ENCODE data around the gene GPT2.
A peak's percentile ranks its signal among the peaks of the same experiment; 100 is the strongest.

The GPT2 gene

GRCh38 chr16:46884513-46885293 is 541 bp downstream of the GPT2 start:
- Histone ChIP-seq H3K9ac (ENCODE audit: low read length in 5 of 5) (peak overlapping the region in 4 of 5 donors; percentile 75 to 81 (median 79)), H3K36me3 (ENCODE audit: control insufficient read depth in 5 of 5, insufficient read depth in 5 of 5, low read length in 5 of 5) (no peaks in the 10 kb centered on the region), H3K4me3 (ENCODE audit: low read depth in 1 of 5, low read length in 5 of 5) (peak overlapping the region; percentile 62 to 96 (median 92)), H3K27me3 (ENCODE audit: control insufficient read depth in 5 of 5, insufficient read depth in 4 of 5, low read length in 5 of 5) (no peaks in the 10 kb centered on the region), H3K4me1 (ENCODE audit: control insufficient read depth in 5 of 5, insufficient read depth in 5 of 5, low read length in 5 of 5) (peaks cover 0 to 69% (median 57%) of the 10 kb centered on the region in 5 donors), H3K9me3 (ENCODE audit: control insufficient read depth in 5 of 5, low read length in 5 of 5) (no peaks in the 10 kb centered on the region), H3K27ac (ENCODE audit: low read depth, low read length) (peak overlapping the region; percentile 94)

- peak overlapping the region in 3 of 5 donors; percentile 28 to 96 (median 51) for H3K4me3 ChIP-seq (ENCODE audit: low read depth in 1 of 5, low read length in 5 of 5)
- H3K27ac ChIP-seq (ENCODE audit: low read depth, low read length): peak overlapping the region; percentile 94
- peaks cover 0 to 82% (median 68%) of the 10 kb centered on the region in 5 donors for H3K4me1 ChIP-seq (ENCODE audit: control insufficient read depth in 5 of 5, insufficient read depth in 5 of 5, low read length in 5 of 5)
- no peaks in the 10 kb centered on the region for H3K27me3 ChIP-seq (ENCODE audit: control insufficient read depth in 5 of 5, insufficient read depth in 4 of 5, low read length in 5 of 5)
- peak overlapping the region in 4 of 5 donors; percentile 15 to 89 (median 64) for H3K9ac ChIP-seq (ENCODE audit: low read length in 5 of 5)
- H3K36me3 ChIP-seq (ENCODE audit: control insufficient read depth in 5 of 5, insufficient read depth in 5 of 5, low read length in 5 of 5): no peaks in the 10 kb centered on the region
- no peaks in the 10 kb centered on the region for H3K9me3 ChIP-seq (ENCODE audit: control insufficient read depth in 5 of 5, low read length in 5 of 5)
Observed at GRCh38 chr16:46885960-46886763, 2.0 kb downstream of the GPT2 start.

- Histone ChIP-seq H3K4me3 (ENCODE audit: low read depth in 1 of 5, low read length in 5 of 5) (no peak overlapping the region), H3K4me1 (ENCODE audit: control insufficient read depth in 5 of 5, insufficient read depth in 5 of 5, low read length in 5 of 5) (peaks cover 0 to 87% (median 75%) of the 10 kb centered on the region in 5 donors), H3K9ac (ENCODE audit: low read length in 5 of 5) (peak overlapping the region in 3 of 5 donors; percentile 21 to 74 (median 53)), H3K9me3 (ENCODE audit: control insufficient read depth in 5 of 5, low read length in 5 of 5) (no peaks in the 10 kb centered on the region), H3K27ac (ENCODE audit: low read depth, low read length) (peak overlapping the region; percentile 94), H3K36me3 (ENCODE audit: control insufficient read depth in 5 of 5, insufficient read depth in 5 of 5, low read length in 5 of 5) (no peaks in the 10 kb centered on the region), H3K27me3 (ENCODE audit: control insufficient read depth in 5 of 5, insufficient read depth in 4 of 5, low read length in 5 of 5) (no peaks in the 10 kb centered on the region)
Observed at GRCh38 chr16:46886764-46887523, 2.8 kb downstream of the GPT2 start.

- Histone ChIP-seq H3K9ac (ENCODE audit: low read length in 5 of 5) (no peak overlapping the region), H3K27ac (ENCODE audit: low read depth, low read length) (peak overlapping the region; percentile 94), H3K36me3 (ENCODE audit: control insufficient read depth in 5 of 5, insufficient read depth in 5 of 5, low read length in 5 of 5) (no peaks in the 10 kb centered on the region), H3K27me3 (ENCODE audit: control insufficient read depth in 5 of 5, insufficient read depth in 4 of 5, low read length in 5 of 5) (no peaks in the 10 kb centered on the region), H3K4me1 (ENCODE audit: control insufficient read depth in 5 of 5, insufficient read depth in 5 of 5, low read length in 5 of 5) (peaks cover 0 to 87% (median 71%) of the 10 kb centered on the region in 5 donors), H3K9me3 (ENCODE audit: control insufficient read depth in 5 of 5, low read length in 5 of 5) (no peaks in the 10 kb centered on the region), H3K4me3 (ENCODE audit: low read depth in 1 of 5, low read length in 5 of 5) (no peak overlapping the region)
Observed at GRCh38 chr16:46887524-46887854, 3.3 kb downstream of the GPT2 start.

DNA sequence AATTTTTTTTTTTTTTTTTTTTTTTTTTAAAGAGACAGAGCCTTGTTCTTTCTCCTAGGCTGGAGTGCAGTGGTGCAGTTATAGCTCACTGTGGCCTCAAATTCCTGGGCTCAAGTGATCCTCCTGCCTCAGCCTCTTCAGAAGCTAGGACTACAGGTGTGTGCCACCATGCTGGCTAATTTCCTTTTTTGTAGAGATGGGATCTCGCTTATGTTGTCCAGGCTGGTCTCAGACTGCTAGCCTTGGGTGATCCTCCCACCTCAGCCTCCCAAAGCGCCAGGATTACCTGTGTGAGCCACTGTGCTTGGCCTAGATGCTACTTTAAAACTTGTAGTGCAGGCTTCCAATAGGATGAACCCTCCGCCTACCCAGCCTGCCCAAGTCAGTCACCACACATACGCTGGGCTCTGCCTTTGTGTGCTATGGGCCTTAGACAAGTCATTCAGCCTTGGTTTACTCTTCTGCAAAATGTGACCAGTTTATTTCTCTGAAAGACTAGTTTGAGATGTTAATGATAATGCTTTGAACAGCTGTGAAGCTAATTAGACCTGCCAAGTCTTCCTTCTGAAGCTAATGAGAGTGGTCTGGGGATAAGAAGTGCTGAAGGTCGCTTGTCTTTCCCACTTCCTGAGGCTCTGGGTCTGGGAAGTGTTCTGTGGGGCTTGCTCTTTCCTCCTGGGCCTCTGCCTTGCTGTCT is 5.2 kb downstream of the GPT2 start:
- H3K4me3 ChIP-seq (ENCODE audit: low read depth in 1 of 5, low read length in 5 of 5): no peak overlapping the region
- H3K9me3 ChIP-seq (ENCODE audit: control insufficient read depth in 5 of 5, low read length in 5 of 5): no peaks in the 10 kb centered on the region
- H3K4me1 ChIP-seq (ENCODE audit: control insufficient read depth in 5 of 5, insufficient read depth in 5 of 5, low read length in 5 of 5): peaks cover 5 to 88% (median 67%) of the 10 kb centered on the region in 5 donors
- H3K27me3 ChIP-seq (ENCODE audit: control insufficient read depth in 5 of 5, insufficient read depth in 4 of 5, low read length in 5 of 5): no peaks in the 10 kb centered on the region
- no peaks in the 10 kb centered on the region for H3K36me3 ChIP-seq (ENCODE audit: control insufficient read depth in 5 of 5, insufficient read depth in 5 of 5, low read length in 5 of 5)
- peak overlapping the region in 1 of 5 donors; percentile 9 for H3K9ac ChIP-seq (ENCODE audit: low read length in 5 of 5)
- peak overlapping the region; percentile 90 for H3K27ac ChIP-seq (ENCODE audit: low read depth, low read length)

GRCh38 chr16:46889942-46890300 is 5.8 kb downstream of the GPT2 start:
- H3K27me3 ChIP-seq (ENCODE audit: control insufficient read depth in 5 of 5, insufficient read depth in 4 of 5, low read length in 5 of 5): no peaks in the 10 kb centered on the region
- H3K4me3 ChIP-seq (ENCODE audit: low read depth in 1 of 5, low read length in 5 of 5): no peak overlapping the region
- no peaks in the 10 kb centered on the region for H3K36me3 ChIP-seq (ENCODE audit: control insufficient read depth in 5 of 5, insufficient read depth in 5 of 5, low read length in 5 of 5)
- H3K9me3 ChIP-seq (ENCODE audit: control insufficient read depth in 5 of 5, low read length in 5 of 5): no peaks in the 10 kb centered on the region
- H3K4me1 ChIP-seq (ENCODE audit: control insufficient read depth in 5 of 5, insufficient read depth in 5 of 5, low read length in 5 of 5): peaks cover 5 to 88% (median 64%) of the 10 kb centered on the region in 5 donors
- H3K27ac ChIP-seq (ENCODE audit: low read depth, low read length): peak overlapping the region; percentile 90
- H3K9ac ChIP-seq (ENCODE audit: low read length in 5 of 5): peak overlapping the region in 3 of 5 donors; percentile 1 to 26 (median 9)

- peaks cover 5 to 85% (median 52%) of the 10 kb centered on the region in 5 donors for H3K4me1 ChIP-seq (ENCODE audit: control insufficient read depth in 5 of 5, insufficient read depth in 5 of 5, low read length in 5 of 5)
- no peaks in the 10 kb centered on the region for H3K36me3 ChIP-seq (ENCODE audit: control insufficient read depth in 5 of 5, insufficient read depth in 5 of 5, low read length in 5 of 5)
- peak overlapping the region; percentile 31 for H3K27ac ChIP-seq (ENCODE audit: low read depth, low read length)
- H3K9ac ChIP-seq (ENCODE audit: low read length in 5 of 5): no peak overlapping the region
- H3K9me3 ChIP-seq (ENCODE audit: control insufficient read depth in 5 of 5, low read length in 5 of 5): no peaks in the 10 kb centered on the region
- no peak overlapping the region for H3K4me3 ChIP-seq (ENCODE audit: low read depth in 1 of 5, low read length in 5 of 5)
- no peaks in the 10 kb centered on the region for H3K27me3 ChIP-seq (ENCODE audit: control insufficient read depth in 5 of 5, insufficient read depth in 4 of 5, low read length in 5 of 5)
Observed at GRCh38 chr16:46891910-46892309, 7.7 kb downstream of the GPT2 start.

- no peaks in the 10 kb centered on the region for H3K9me3 ChIP-seq (ENCODE audit: control insufficient read depth in 5 of 5, low read length in 5 of 5)
- no peaks in the 10 kb centered on the region for H3K27me3 ChIP-seq (ENCODE audit: control insufficient read depth in 5 of 5, insufficient read depth in 4 of 5, low read length in 5 of 5)
- H3K4me3 ChIP-seq (ENCODE audit: low read depth in 1 of 5, low read length in 5 of 5): peak overlapping the region in 1 of 5 donors; percentile 30
- H3K9ac ChIP-seq (ENCODE audit: low read length in 5 of 5): no peak overlapping the region
- peak overlapping the region; percentile 14 for H3K27ac ChIP-seq (ENCODE audit: low read depth, low read length)
- peaks cover 5 to 85% (median 50%) of the 10 kb centered on the region in 5 donors for H3K4me1 ChIP-seq (ENCODE audit: control insufficient read depth in 5 of 5, insufficient read depth in 5 of 5, low read length in 5 of 5)
- H3K36me3 ChIP-seq (ENCODE audit: control insufficient read depth in 5 of 5, insufficient read depth in 5 of 5, low read length in 5 of 5): no peaks in the 10 kb centered on the region
Observed at GRCh38 chr16:46894036-46894672, 10.0 kb downstream of the GPT2 start.
